Measurements from ENCODE around the gene KAT6B.

DNA sequence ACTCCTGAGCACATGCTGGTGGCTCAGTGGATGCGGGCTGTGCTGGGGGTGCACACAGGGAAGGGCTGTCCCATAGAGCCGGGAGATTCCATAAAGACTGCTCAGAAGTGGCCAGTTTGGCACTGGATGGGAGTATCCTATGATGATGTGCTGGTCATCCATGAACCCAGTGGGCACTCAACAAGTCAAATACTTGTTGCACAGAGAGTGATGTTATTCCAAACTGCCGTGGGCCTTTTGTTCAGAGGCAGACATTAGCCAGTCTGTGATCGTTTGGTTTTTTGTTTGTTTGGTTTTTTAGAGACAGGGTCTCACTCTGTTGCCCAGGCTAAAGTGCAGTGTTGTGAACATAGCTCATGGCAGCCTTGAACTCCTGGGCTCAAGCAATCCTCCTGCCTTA, 254.2 kb downstream of the KAT6B start:
- TF ChIP-seq CTCF (conservative IDR thresholded peaks at IDR 0.05 in 1 of 2, IDR thresholded peaks at IDR 0.05 in 1 of 2; ENCODE audit: low read depth in 1 of 2, low read length in 2 of 2) (no peak), EZH2 (IDR thresholded peaks at IDR 0.05; ENCODE audit: low read length, missing control alignments) (no peak)

Data from fibroblast of lung (primary cell).